ENCODE results near the gene GLCCI1.

The GLCCI1 gene

GRCh38 chr7:8131694-8132605 lies 163.4 kb downstream of the GLCCI1 start:
- no peaks in the 10 kb centered on the region for H3K4me1 ChIP-seq (ENCODE audit: insufficient read depth, poor library complexity, severe bottlenecking)
- no peak overlapping the region for H3K27ac ChIP-seq (ENCODE audit: poor library complexity, severe bottlenecking)
- DNase-seq (ENCODE audit: low spot score): no peak
- H3K4me3 ChIP-seq (ENCODE audit: severe bottlenecking): no peak overlapping the region
- H3K9me3 ChIP-seq (ENCODE audit: severe bottlenecking): no peaks in the 10 kb centered on the region
- ATAC-seq (ENCODE audit: low read depth): no peak
- TF ChIP-seq CTCF (IDR thresholded peaks at IDR 0.05; ENCODE audit: poor library complexity, severe bottlenecking): no peak
- no peaks in the 10 kb centered on the region for H3K36me3 ChIP-seq (ENCODE audit: low read depth)
- H3K27me3 ChIP-seq (ENCODE audit: insufficient read depth, poor library complexity, severe bottlenecking): no peaks in the 10 kb centered on the region

- ATAC-seq (ENCODE audit: low read depth) (no peak), DNase-seq (ENCODE audit: low spot score) (no peak)
- no peaks in the 10 kb centered on the region for H3K27me3 ChIP-seq (ENCODE audit: insufficient read depth, poor library complexity, severe bottlenecking)
- no peak overlapping the region for H3K4me3 ChIP-seq (ENCODE audit: severe bottlenecking)
- no peak for TF ChIP-seq CTCF (IDR thresholded peaks at IDR 0.05; ENCODE audit: poor library complexity, severe bottlenecking)
- H3K9me3 ChIP-seq (ENCODE audit: severe bottlenecking): peaks cover 2% of the 10 kb centered on the region
- H3K4me1 ChIP-seq (ENCODE audit: insufficient read depth, poor library complexity, severe bottlenecking): no peaks in the 10 kb centered on the region
- no peak overlapping the region for H3K27ac ChIP-seq (ENCODE audit: poor library complexity, severe bottlenecking)
- H3K36me3 ChIP-seq (ENCODE audit: low read depth): no peaks in the 10 kb centered on the region
These were observed 164.7 kb downstream of the GLCCI1 start for GRCh38 chr7:8133188-8133848.

- no peaks in the 10 kb centered on the region for H3K27me3 ChIP-seq (ENCODE audit: insufficient read depth, poor library complexity, severe bottlenecking)
- no peaks in the 10 kb centered on the region for H3K36me3 ChIP-seq (ENCODE audit: low read depth)
- no peak for TF ChIP-seq CTCF (IDR thresholded peaks at IDR 0.05; ENCODE audit: poor library complexity, severe bottlenecking)
- H3K4me3 ChIP-seq (ENCODE audit: severe bottlenecking): no peak overlapping the region
- peaks cover 2% of the 10 kb centered on the region for H3K9me3 ChIP-seq (ENCODE audit: severe bottlenecking)
- no peak overlapping the region for H3K27ac ChIP-seq (ENCODE audit: poor library complexity, severe bottlenecking)
- DNase-seq (ENCODE audit: low spot score) (no peak), ATAC-seq (ENCODE audit: low read depth) (no peak)
- no peaks in the 10 kb centered on the region for H3K4me1 ChIP-seq (ENCODE audit: insufficient read depth, poor library complexity, severe bottlenecking)
These were observed 165.6 kb downstream of the GLCCI1 start for GRCh38 chr7:8134089-8134733.

- no peak for TF ChIP-seq CTCF (IDR thresholded peaks at IDR 0.05; ENCODE audit: poor library complexity, severe bottlenecking)
- H3K36me3 ChIP-seq (ENCODE audit: low read depth): no peaks in the 10 kb centered on the region
- no peak for DNase-seq (ENCODE audit: low spot score)
- H3K4me3 ChIP-seq (ENCODE audit: severe bottlenecking): no peak overlapping the region
- no peaks in the 10 kb centered on the region for H3K4me1 ChIP-seq (ENCODE audit: insufficient read depth, poor library complexity, severe bottlenecking)
- no peak for ATAC-seq (ENCODE audit: low read depth)
- peaks cover 2% of the 10 kb centered on the region for H3K9me3 ChIP-seq (ENCODE audit: severe bottlenecking)
- no peak overlapping the region for H3K27ac ChIP-seq (ENCODE audit: poor library complexity, severe bottlenecking)
- no peaks in the 10 kb centered on the region for H3K27me3 ChIP-seq (ENCODE audit: insufficient read depth, poor library complexity, severe bottlenecking)
These were observed 166.8 kb downstream of the GLCCI1 start for GRCh38 chr7:8135417-8135816.
